GM12878 (cell line): ENCODE measurements around the gene GYG1. TPM values are rescaled to one million over a fixed set of nuclear protein-coding genes. Genes with fewer than 3 reads are reported as not detected.

Source experiments
- ATAC-seq: fragments of 200-7000 bp; cut with Tn5 transposase; 3 replicates; pipeline ENCODE4 v1.9.1; 2020; ENCODE audit warnings: mild to moderate bottlenecking, moderate library complexity
- BruUV-seq: library from RNA; stranded (reverse); fragments of 400-500 nt; replicated peaks from 2 replicates; lab custom pipeline; 2021; lab: Mats Ljungman, UMichigan
- CTCF ChIA-PET: fragments of 300-600 bp; sonication (Branson Sonifier 250); formaldehyde crosslinking; extraction: SDS; loops from one replicate; lab custom pipeline; 2021; ENCODE audit warnings: inconsistent platforms; lab: Yijun Ruan, JAX
- POLR2A ChIA-PET: fragments of 350-600 bp; formaldehyde crosslinking; extraction: SDS; loops from one replicate; lab custom pipeline; 2021; ENCODE audit warnings: inconsistent platforms; lab: Charles Lee
- RAD21 ChIA-PET: fragments of 300-600 bp; sonication (Branson Sonifier 250); formaldehyde crosslinking; loops from one replicate; lab custom pipeline; 2023; ENCODE audit warnings: antibody characterized with exemption; ENCODE audit not compliant: unreplicated experiment; lab: Charles Lee
- SMC1A ChIA-PET: fragments of 300-600 bp; sonication (Branson Sonifier 250); formaldehyde crosslinking; loops from one replicate; lab custom pipeline; 2023; ENCODE audit not compliant: unreplicated experiment, uncharacterized antibody; lab: Charles Lee
- DNase-seq: peaks from one replicate; pipeline ENCODE4 v3.0.0-alpha.2; 2011; ENCODE audit warnings: low read depth, low spot score
- FAIRE-seq: peaks from 3 replicates; lab custom pipeline; 2011; peaks lifted over from hg19 to GRCh38; lab: Jason Lieb, UNC
- H2AFZ ChIP-seq: 2 replicates; pipeline ENCODE4 v1.6.0; 2011; ENCODE audit warnings: low read depth, low read length, control low read depth; ENCODE audit not compliant: control insufficient read depth
- H3K27ac ChIP-seq: 2 replicates; pipeline ENCODE4 v1.5.1; 2011; ENCODE audit warnings: control low read depth; ENCODE audit not compliant: control insufficient read depth, insufficient read depth
- H3K27me3 ChIP-seq, 2 experiments: replicated peaks in 1 of 2; 2 replicates each; pipeline versions ENCODE4 v1.6.0 to v1.6.1; 2011; ENCODE audit warnings: low read length in 1 of 2; ENCODE audit not compliant: control insufficient read depth in 2 of 2, insufficient read depth in 2 of 2
- H3K36me3 ChIP-seq, 2 experiments: 2 replicates each; pipeline ENCODE4 v1.5.1; 2011; ENCODE audit warnings: low read length in 1 of 2; ENCODE audit not compliant: control insufficient read depth in 2 of 2, insufficient read depth in 2 of 2
- H3K4me1 ChIP-seq: 2 replicates; pipeline ENCODE4 v1.6.1; 2011; ENCODE audit warnings: mild to moderate bottlenecking, low read length, moderate library complexity, mixed read lengths; ENCODE audit not compliant: control insufficient read depth, insufficient read depth
- H3K4me2 ChIP-seq: 2 replicates; pipeline ENCODE4 v1.6.0; 2011; ENCODE audit warnings: control low read depth; ENCODE audit not compliant: control insufficient read depth, insufficient read depth
- H3K4me3 ChIP-seq: fragments of 200-600 bp; sonication (generic); 2 replicates; pipeline ENCODE4 v1.5.1; 2016
- H3K79me2 ChIP-seq: 2 replicates; pipeline ENCODE4 v1.6.0; 2011; ENCODE audit warnings: low read length; ENCODE audit not compliant: control insufficient read depth, insufficient read depth
- H3K9ac ChIP-seq: 2 replicates; pipeline ENCODE4 v1.8.0; 2011; ENCODE audit warnings: low read length, control low read depth, mixed read lengths; ENCODE audit not compliant: control insufficient read depth, insufficient read depth
- H3K9me3 ChIP-seq: replicated peaks from 3 replicates; pipeline ENCODE4 v1.5.1; 2011; ENCODE audit warnings: mild to moderate bottlenecking, low read length; ENCODE audit not compliant: control insufficient read depth, insufficient read depth
- H4K20me1 ChIP-seq: 2 replicates; pipeline ENCODE4 v1.6.0; 2011; ENCODE audit not compliant: control insufficient read depth, insufficient read depth
- ATF2 ChIP-seq: IDR thresholded peaks from 2 replicates; pipeline ENCODE4 v1.6.1; 2012; ENCODE audit warnings: low read length, inconsistent platforms
- HSF1 ChIP-seq: fragments of 150-350 bp; IDR thresholded peaks from 2 replicates; pipeline ENCODE4 v1.6.1; 2014; ENCODE audit warnings: mild to moderate bottlenecking, low read depth, low read length
- RUNX3 ChIP-seq: IDR thresholded peaks from 2 replicates; pipeline ENCODE4 v1.6.1; 2012; ENCODE audit warnings: low read length, inconsistent platforms
- WGBS: methylation state at CpG from one replicate; pipeline ENCODE4 v1.1.6; 2016; ENCODE audit warnings: low lambda C conversion rate; ENCODE audit not compliant: insufficient replicate concordance, insufficient coverage; ENCODE audit errors: missing lambda C conversion rate; 5-methylcytosine and 5-hydroxymethylcytosine counted together
- in situ Hi-C: fragments of 300-500 bp; cut with MboI; formaldehyde crosslinking; loops from 9 replicates; pipeline ENCODE4 v1.14.3; 2018; ENCODE audit warnings: mixed read lengths
- intact Hi-C: fragments of 100-400 bp; cut with micrococcal nuclease; formaldehyde crosslinking; loops from one replicate; pipeline ENCODE4 v1.14.2; 2022; ENCODE audit not compliant: unreplicated experiment
- polyA plus RNA-seq, 11 experiments: library from polyadenylated mRNA; depleted of rRNA in 4 of 11; unstranded in 6 of 11; stranded (reverse) in 5 of 11; fragments of >200 nt; fragmentation: Nextera tagmentation in 4 of 11; fragmentation: Illumina TruSeq in 1 of 11; extraction: Ambion mirVana in 4 of 11; extraction: Trizol in 1 of 11; gene quantifications; 1 replicate in 1 of 11; 2 replicates in 10 of 11; pipeline versions ENCODE4 v1.2.1 to v1.2.3, GENCODE V29; 2011 to 2016; ENCODE audit warnings: inconsistent platforms in 2 of 11, missing spikeins in 2 of 11, low read depth in 1 of 11
- total RNA-seq, 4 experiments: library from RNA; depleted of rRNA in 3 of 4; stranded (reverse); fragments of >200 nt in 3 of 4; fragmentation: Illumina TruSeq in 1 of 4; extraction: Trizol in 1 of 4; gene quantifications; 2 replicates each; pipeline versions ENCODE4 v1.2.1 to v1.2.3, GENCODE V29; 2013 to 2021

Gene GYG1
- total and polyA plus RNA-seq, 10 of the 15 experiments (the other 5 are each of a cell fraction or from before 2014, with no cell fraction given) = 11.8 to 38.9 (median 22.9) TPM

- BruUV-seq = no TSS peak
Observed at GRCh38 chr3:148990236-148990635, 1.1 kb upstream of the GYG1 start.

More at GRCh38 chr3:148990236-148990635, 1.1 kb upstream of the GYG1 start:
- 25% methylated on average over 4 of the region's 4 CpGs for whole genome bisulfite sequencing
- intact Hi-C loops (no loop called here), in situ Hi-C loops (no loop called here)
- 0 out of 2 replicates have a peak, but pooled peaks have one; percentile 2 for TF ChIP-seq ATF2
- TF ChIP-seq RUNX3 = peak; percentile 10; the same call in 1 of the 2 replicates
- TF ChIP-seq HSF1 = no peak
- DNase-seq (no peak), FAIRE-seq (peak; percentile 31), ATAC-seq (peak; percentile 4; the same call in 1 of the 3 replicates)
- Histone ChIP-seq H3K9me3 (no peaks in the 10 kb centered on the region), H3K4me1 (peaks cover 4% of the 10 kb centered on the region; the same call in 1 of the 2 replicates), H3K36me3 (peaks cover 0 to 5% of the 10 kb centered on the region in 2 experiments; a peak in 1 of 4 replicates), H3K4me3 (no peak overlapping the region), H3K9ac (no peak overlapping the region), H4K20me1 (no peaks in the 10 kb centered on the region), H3K27me3 (no peaks in the 10 kb centered on the region), H3K4me2 (0 out of 2 replicates have a peak overlapping the region, but pooled peaks have one; percentile 80), H3K79me2 (peaks cover 15% of the 10 kb centered on the region), H3K27ac (no peak overlapping the region), H2AFZ (peak overlapping the region; percentile 24; the same call in 1 of the 2 replicates)
- ChIA-PET POLR2A (interaction anchor here (0.6 to 0.8 kb wide), 2 partner anchors 44 to 1364 kb away, joined by 3 to 4 read pairs; no protein-coding TSS in a partner anchor), SMC1A (interaction anchor here (0.6 to 1.2 kb wide), 3 partner anchors 10 to 190 kb away, joined by 3 to 4 read pairs (median 3); no protein-coding TSS in a partner anchor), CTCF (interaction anchor here (0.6 to 3.5 kb wide), 11 partner anchors 8 to 824 kb away, joined by 3 to 14 read pairs (median 3); no protein-coding TSS in a partner anchor), RAD21 (interaction anchor here (1.3 kb wide), 1 partner anchor 130 kb away, joined by 4 read pairs; no protein-coding TSS in a partner anchor)
